ENCODE measurements around the gene ADAMTSL4.
"Not testable (repeated sequence)": the region's sequence is repeated elsewhere in the genome, so short reads cannot be mapped to it uniquely, and the experiment has no call there.

Gene ADAMTSL4

GRCh38 chr1:150568594-150568966, 19.4 kb downstream of the ADAMTSL4 start:
- no peak for DNase-seq

DNA sequence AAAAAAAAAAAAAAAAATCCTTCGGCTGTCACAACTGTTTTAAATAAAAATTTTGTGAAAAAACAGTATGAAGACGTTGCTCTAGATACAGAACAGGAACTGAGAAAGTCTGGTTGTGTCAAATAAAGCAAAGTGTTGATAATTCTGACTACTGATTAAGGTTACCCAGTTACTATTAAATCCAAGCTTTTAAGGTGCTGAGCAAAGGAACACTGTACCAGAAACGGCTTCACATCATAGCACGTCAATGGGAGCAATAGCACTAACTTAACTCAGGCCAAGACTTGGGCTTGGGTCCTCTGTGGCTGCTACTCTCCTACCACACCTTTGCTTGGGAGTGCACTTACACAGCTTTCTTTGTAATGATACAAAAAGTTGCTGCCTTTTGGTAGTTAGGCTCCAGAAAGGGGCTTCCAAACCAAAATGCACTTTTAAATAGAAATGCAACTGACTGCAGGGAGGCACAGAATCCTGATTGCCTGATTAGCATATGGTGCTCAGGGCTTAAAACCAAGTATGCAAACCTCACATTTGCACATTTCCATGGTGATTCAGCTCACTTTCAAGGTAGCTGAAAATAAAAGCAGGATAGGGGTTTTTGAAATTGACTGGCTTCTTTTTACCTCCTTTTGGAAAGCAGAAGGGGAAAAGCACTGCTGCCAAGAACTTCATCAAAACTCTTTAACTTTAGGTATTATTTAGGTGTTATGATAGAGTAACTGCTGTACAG, 23.9 kb downstream of the ADAMTSL4 start:
- no peak for DNase-seq

- not testable (repeated sequence) for DNase-seq
These were observed 24.5 kb downstream of the ADAMTSL4 start for GRCh38 chr1:150573648-150574071.

DNA sequence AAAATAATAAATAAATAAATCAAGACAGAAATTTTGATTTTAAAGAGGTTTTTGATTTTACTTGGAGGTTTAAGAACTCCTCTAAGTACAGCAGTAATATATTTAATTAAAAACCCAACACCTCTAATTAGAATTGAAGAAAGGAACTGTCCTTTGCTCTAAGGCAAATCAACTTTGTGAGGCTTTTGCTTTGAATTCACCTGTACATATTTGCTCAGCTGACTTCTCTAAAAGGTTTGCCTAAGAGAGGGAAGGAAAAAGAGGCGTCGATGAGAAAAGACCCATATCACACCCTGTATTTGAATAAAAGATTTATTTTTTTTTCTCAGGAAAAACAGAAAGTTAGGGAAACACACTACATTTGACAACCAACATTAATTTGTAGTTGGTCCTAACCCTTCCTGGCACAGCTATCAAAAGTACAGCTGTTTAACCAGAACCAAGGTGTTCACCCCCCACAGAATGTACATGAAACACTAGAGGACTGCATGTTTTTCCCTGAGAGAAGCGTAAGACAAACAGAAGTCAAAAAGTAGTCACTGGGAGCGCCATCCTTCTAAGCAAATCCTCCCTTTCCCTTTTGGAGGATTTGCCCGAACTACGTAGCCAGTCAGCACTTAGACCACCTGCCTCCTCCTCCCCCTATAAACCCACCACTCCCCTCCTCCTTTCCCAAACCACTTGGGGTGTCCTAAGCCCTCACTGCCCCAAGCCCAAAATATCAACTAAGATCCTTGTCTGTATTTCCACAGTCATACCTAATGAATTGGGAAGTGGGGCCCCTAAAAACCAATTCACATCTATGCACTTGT, 25.3 kb downstream of the ADAMTSL4 start:
- DNase-seq, result no peak

- DNase-seq, result no peak
These were observed 25.9 kb downstream of the ADAMTSL4 start for GRCh38 chr1:150575072-150575489.

- no peak for DNase-seq
These were observed 26.5 kb downstream of the ADAMTSL4 start for GRCh38 chr1:150575518-150576366.

DNA sequence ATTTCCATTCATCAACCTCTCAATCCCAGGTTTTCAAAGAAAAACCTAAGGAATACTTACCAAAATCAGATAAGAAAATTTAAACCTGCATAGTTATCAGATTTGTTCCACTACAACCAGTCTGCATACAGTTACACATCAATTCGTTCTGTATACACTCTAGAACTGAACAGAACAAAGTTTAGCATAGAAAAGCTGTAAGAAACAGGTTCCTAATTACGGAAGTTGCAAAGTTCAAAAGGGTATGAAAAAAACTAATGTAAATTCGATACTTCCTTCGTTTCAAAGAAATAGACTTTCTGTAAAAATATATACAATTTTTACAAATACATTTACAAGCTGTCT, 27.1 kb downstream of the ADAMTSL4 start:
- no peak for DNase-seq

- DNase-seq, result peak; percentile 12
These were observed 27.8 kb downstream of the ADAMTSL4 start for GRCh38 chr1:150576794-150577556.

DNA sequence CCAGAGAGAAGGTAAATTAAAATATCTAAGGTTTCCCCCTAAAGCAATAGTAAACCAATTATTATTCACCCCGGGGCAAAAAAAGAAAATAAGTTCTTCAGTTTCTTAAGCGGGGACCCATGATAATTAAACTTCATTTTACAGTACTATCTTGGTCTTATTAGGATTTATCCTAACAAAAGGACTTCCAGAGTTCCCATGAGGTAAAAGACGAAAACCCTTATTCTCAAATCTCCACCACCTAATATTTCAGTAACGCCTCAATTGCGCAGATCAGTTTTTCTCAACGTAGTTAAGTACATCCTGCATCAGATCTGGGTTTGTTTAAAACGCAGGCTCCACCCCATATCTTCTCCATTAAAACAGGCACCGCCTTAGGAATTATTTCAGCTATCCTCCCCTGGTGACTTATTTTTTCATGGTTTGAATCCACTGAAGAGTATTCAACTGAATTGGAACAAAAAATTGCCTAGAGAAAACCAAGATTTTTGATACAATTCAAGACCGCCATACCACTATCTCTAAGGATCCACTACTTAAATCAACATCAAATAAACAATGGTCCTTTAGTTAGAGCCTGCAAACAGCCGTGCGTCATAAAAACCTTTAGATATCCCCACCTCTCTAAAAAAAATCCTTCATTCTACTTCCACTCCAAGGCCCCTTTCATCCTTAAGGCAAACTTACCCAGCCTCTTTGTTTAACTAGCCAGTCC, 28.5 kb downstream of the ADAMTSL4 start:
- no peak for DNase-seq

DNA sequence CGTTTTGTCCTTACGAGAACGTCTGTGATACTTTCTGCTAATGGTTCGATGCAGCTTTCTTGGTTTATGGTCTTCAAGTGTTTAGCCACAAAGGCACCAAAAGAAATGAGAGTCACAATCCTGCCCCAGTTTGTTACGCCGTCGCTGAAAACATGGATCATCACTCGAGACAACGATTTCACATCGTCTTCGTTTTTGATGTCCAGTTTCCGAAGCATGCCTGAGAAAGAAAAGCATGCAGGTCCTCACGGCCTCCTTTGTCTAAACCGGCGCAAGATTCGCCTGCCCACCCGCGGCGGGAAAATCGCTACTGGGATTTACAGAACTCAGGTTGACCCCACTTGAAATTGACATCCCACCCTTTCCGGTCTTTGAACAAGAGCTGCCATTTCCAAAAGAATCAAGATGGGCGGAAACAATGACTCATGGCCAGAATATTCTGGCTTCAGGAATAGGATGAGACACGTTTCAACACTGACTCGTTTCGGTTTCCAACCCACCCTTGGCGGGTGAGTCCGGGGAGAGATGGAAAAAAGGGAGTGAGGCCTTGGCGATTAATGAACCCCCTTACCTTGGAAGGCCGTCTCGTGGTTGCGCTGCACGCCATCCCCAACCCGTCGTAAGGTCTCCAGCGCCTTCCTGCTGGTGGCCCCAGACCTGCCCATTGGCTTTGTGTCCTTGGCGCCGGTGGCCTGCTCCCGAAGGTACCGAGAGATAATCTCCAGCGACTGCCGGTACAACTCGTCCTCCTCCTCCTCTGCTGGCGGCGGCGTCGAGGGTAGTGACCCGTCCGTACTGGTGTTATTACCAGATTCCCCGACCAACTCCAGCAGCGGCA, 29.3 kb downstream of the ADAMTSL4 start:
- peak; percentile 41 for DNase-seq

GRCh38 chr1:150579110-150579944, 30.1 kb downstream of the ADAMTSL4 start, which contains the start of gene MCL1:
Gene MCL1 (minus strand): TSS chr1:150579610. CDS start chr1:150579530, 80 bp downstream.
- peak; percentile 93 for DNase-seq

DNA sequence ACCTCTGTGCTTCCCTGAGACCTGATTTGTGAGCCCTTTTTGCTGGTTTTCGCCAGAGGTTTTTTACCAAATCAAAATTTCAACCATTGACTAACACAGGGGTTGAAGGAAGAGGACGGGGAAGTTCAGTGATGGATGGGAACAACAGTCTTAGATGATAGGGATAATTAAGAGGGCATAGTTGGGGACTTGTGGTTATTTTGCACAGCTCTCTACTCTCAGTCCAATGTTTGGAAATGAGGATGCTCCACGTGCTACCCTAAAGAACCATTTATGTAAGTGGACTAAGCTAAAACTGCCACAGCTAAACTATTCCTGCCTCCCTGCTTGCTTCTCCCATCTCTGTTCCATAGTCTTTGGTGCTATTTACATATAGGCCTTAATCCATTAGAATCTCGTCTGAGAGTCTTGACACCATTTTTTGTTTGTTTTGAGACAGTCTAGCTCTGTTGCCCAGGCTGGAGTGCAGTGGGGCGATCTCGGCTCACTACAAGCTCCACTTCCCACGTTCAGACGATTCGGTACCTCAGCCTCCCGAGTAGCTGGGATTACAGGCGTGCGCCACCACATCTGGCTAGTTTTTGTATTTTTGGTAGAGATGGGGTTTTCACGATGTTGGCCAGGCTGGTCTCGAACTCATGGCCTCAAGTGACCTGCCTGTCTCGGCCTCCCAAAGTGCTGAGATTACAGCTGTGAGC, 30.9 kb downstream of the ADAMTSL4 start:
- no peak for DNase-seq

GRCh38 chr1:150580966-150581365, 31.8 kb downstream of the ADAMTSL4 start:
- not testable (repeated sequence) for DNase-seq

DNA sequence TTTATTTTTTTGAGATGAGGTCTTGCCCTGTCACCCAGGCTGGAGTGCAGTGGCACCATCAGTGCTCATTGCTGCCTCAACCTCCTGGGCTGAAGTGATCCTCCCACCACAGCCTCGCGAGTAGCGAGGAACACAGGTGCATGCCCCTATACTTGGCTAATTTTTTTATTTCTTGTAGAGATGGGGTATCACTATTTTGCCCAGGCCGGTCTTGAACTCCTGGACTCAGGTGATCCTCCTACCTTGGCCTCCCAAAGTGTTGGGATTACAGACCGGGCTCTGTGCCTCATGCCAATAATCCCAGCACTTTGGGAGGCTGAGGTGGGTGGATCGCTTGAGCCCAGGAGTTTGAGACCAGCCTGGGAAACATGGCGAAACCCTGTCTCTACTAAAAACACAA, 32.2 kb downstream of the ADAMTSL4 start:
- not testable (repeated sequence) for DNase-seq

- not testable (repeated sequence) for DNase-seq
These were observed 32.8 kb downstream of the ADAMTSL4 start for GRCh38 chr1:150581962-150582361.

GRCh38 chr1:150582371-150582770, 33.2 kb downstream of the ADAMTSL4 start:
- DNase-seq, result no peak

- DNase-seq, result no peak
These were observed 47.1 kb downstream of the ADAMTSL4 start for GRCh38 chr1:150596095-150596892.

DNA sequence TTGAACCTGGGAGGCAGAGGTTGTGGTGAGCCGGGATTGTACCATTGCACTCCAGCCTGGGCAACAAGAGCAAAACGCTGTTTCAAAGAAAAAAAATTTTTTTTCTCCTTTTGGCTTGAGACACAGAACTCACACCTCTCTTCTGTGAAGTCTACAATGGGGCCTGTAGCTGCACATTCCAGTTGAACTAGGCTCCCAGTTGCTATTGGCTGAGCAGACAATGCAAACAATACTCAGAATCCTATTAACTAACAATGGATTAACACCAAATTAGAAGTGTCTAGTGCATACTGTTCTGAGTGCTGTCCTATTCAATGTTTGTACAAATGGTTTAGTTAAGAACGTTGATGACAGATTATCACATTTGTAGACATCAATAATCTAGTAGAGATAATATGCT, 47.8 kb downstream of the ADAMTSL4 start:
- no peak for DNase-seq
